ENCODE measurements around the gene ETV7.

The ETV7 gene

GRCh38 chr6:36399970-36400369 lies 12.5 kb upstream of the ETV7 start:
- no peaks in the 10 kb centered on the region for H3K9me2 ChIP-seq (replicated peaks; ENCODE audit: insufficient read depth, low read length)
- no peaks in the 10 kb centered on the region for H3F3A ChIP-seq (ENCODE audit: insufficient read depth)
- H3K9ac ChIP-seq (ENCODE audit: low read length), result no peak overlapping the region
- H3K27me3 ChIP-seq (ENCODE audit: low read length), result no peaks in the 10 kb centered on the region
- no peak overlapping the region for H2AFZ ChIP-seq (ENCODE audit: low read depth, low read length, severe bottlenecking)
- H3K36me3 ChIP-seq (ENCODE audit: low read length), result no peaks in the 10 kb centered on the region
- H3K9me3 ChIP-seq (ENCODE audit: insufficient read depth, low read length), result no peaks in the 10 kb centered on the region
- H3K79me2 ChIP-seq (ENCODE audit: insufficient read depth, low read length), result no peaks in the 10 kb centered on the region
- no peak overlapping the region for H3K27ac ChIP-seq (ENCODE audit: low read depth, low read length)
- no peak overlapping the region for H3K4me2 ChIP-seq (ENCODE audit: low read depth, low read length, poor library complexity, severe bottlenecking)
- no peak for TF ChIP-seq EZH2phosphoT487 (conservative IDR thresholded peaks at IDR 0.05; ENCODE audit: low read length)
- no peak for TF ChIP-seq CTCF (IDR thresholded peaks at IDR 0.05; ENCODE audit: insufficient read depth, low read length, poor library complexity, severe bottlenecking)
- no peak overlapping the region for H3K4me3 ChIP-seq (ENCODE audit: insufficient read depth, low read length, poor library complexity, severe bottlenecking)
- no peaks in the 10 kb centered on the region for H4K20me1 ChIP-seq (ENCODE audit: low read depth, low read length)

- Histone ChIP-seq H3K4me3 (ENCODE audit: insufficient read depth, low read length, poor library complexity, severe bottlenecking) (no peak overlapping the region), H3K9ac (ENCODE audit: low read length) (no peak overlapping the region), H3K79me2 (ENCODE audit: insufficient read depth, low read length) (no peaks in the 10 kb centered on the region), H3F3A (ENCODE audit: insufficient read depth) (no peaks in the 10 kb centered on the region), H3K27me3 (ENCODE audit: low read length) (no peaks in the 10 kb centered on the region), H3K9me2 (replicated peaks; ENCODE audit: insufficient read depth, low read length) (no peaks in the 10 kb centered on the region), H3K9me3 (ENCODE audit: insufficient read depth, low read length) (no peaks in the 10 kb centered on the region), H4K20me1 (ENCODE audit: low read depth, low read length) (no peaks in the 10 kb centered on the region), H3K36me3 (ENCODE audit: low read length) (no peaks in the 10 kb centered on the region), H2AFZ (ENCODE audit: low read depth, low read length, severe bottlenecking) (no peak overlapping the region), H3K4me2 (ENCODE audit: low read depth, low read length, poor library complexity, severe bottlenecking) (no peak overlapping the region), H3K27ac (ENCODE audit: low read depth, low read length) (no peak overlapping the region)
- TF ChIP-seq CTCF (IDR thresholded peaks at IDR 0.05; ENCODE audit: insufficient read depth, low read length, poor library complexity, severe bottlenecking) (no peak), EZH2phosphoT487 (conservative IDR thresholded peaks at IDR 0.05; ENCODE audit: low read length) (no peak)
Measured at GRCh38 chr6:36392621-36393020, 5.2 kb upstream of the ETV7 start.

- no peak overlapping the region for H3K27ac ChIP-seq (ENCODE audit: low read depth, low read length)
- H3K36me3 ChIP-seq (ENCODE audit: low read length), result no peaks in the 10 kb centered on the region
Measured at GRCh38 chr6:36389353-36389752, 1.9 kb upstream of the ETV7 start.

More at GRCh38 chr6:36389353-36389752, 1.9 kb upstream of the ETV7 start:
- Histone ChIP-seq H3K9ac (ENCODE audit: low read length) (no peak overlapping the region), H3K9me2 (replicated peaks; ENCODE audit: insufficient read depth, low read length) (no peaks in the 10 kb centered on the region), H3K27me3 (ENCODE audit: low read length) (no peaks in the 10 kb centered on the region), H3K9me3 (ENCODE audit: insufficient read depth, low read length) (no peaks in the 10 kb centered on the region), H4K20me1 (ENCODE audit: low read depth, low read length) (no peaks in the 10 kb centered on the region), H3F3A (ENCODE audit: insufficient read depth) (no peaks in the 10 kb centered on the region), H2AFZ (ENCODE audit: low read depth, low read length, severe bottlenecking) (no peak overlapping the region), H3K4me3 (ENCODE audit: insufficient read depth, low read length, poor library complexity, severe bottlenecking) (no peak overlapping the region), H3K4me2 (ENCODE audit: low read depth, low read length, poor library complexity, severe bottlenecking) (no peak overlapping the region), H3K79me2 (ENCODE audit: insufficient read depth, low read length) (no peaks in the 10 kb centered on the region)
- TF ChIP-seq CTCF (IDR thresholded peaks at IDR 0.05; ENCODE audit: insufficient read depth, low read length, poor library complexity, severe bottlenecking), result no peak
- no peak for TF ChIP-seq EZH2phosphoT487 (conservative IDR thresholded peaks at IDR 0.05; ENCODE audit: low read length)

All from SU-DHL-6 (cell line).